H1 (cell line): ENCODE results near the gene CD200. TPM values are rescaled to one million over a fixed set of nuclear protein-coding genes. Genes with fewer than 3 reads are reported as not detected.
A peak's percentile ranks its signal among the peaks of the same experiment; 100 is the strongest.
"Not testable (repeated sequence)": the region's sequence is repeated elsewhere in the genome, so short reads cannot be mapped to it uniquely, and the experiment has no call there.

Source experiments
- CTCF ChIA-PET: fragments of 300-600 bp; sonication (Branson Sonifier 250); formaldehyde crosslinking; loops from one replicate; lab custom pipeline; 2021; ENCODE audit not compliant: partially characterized antibody; lab: Charles Lee
- POLR2A ChIA-PET: fragments of 300-600 bp; sonication (Branson Sonifier 250); formaldehyde crosslinking; loops from one replicate; lab custom pipeline; 2021; ENCODE audit warnings: inconsistent platforms; ENCODE audit not compliant: partially characterized antibody; lab: Charles Lee
- DNase-seq, 2 experiments: peaks; one replicate each; pipeline versions ENCODE4 v3.0.0 to v3.0.0-alpha.2; 2010 to 2022; ENCODE audit warnings: low spot score in 2 of 2, low read depth in 1 of 2, mixed read lengths in 1 of 2
- FAIRE-seq: peaks from 2 replicates; lab custom pipeline; 2011; peaks lifted over from hg19 to GRCh38; lab: Jason Lieb, UNC
- H2AFZ ChIP-seq: 2 replicates; pipeline ENCODE4 v1.8.1; 2012; ENCODE audit warnings: low read length, inconsistent platforms
- H2AK5ac ChIP-seq: 2 replicates; pipeline ENCODE4 v1.6.1; 2013; ENCODE audit warnings: low read depth, low read length
- H2BK120ac ChIP-seq: replicated peaks from 2 replicates; pipeline ENCODE3; 2013; ENCODE audit warnings: low read depth, low read length, inconsistent platforms
- H2BK12ac ChIP-seq: 2 replicates; pipeline ENCODE4 v1.6.1; 2013; ENCODE audit warnings: low read depth, low read length
- H2BK15ac ChIP-seq: 2 replicates; pipeline ENCODE4 v1.6.1; 2013; ENCODE audit warnings: low read length
- H2BK20ac ChIP-seq: 2 replicates; pipeline ENCODE4 v1.6.1; 2013; ENCODE audit warnings: low read length
- H2BK5ac ChIP-seq: 2 replicates; pipeline ENCODE4 v1.6.1; 2013; ENCODE audit warnings: low read depth, low read length
- H3K14ac ChIP-seq: 2 replicates; pipeline ENCODE4 v1.6.1; 2013; ENCODE audit warnings: inconsistent platforms; ENCODE audit not compliant: insufficient read length
- H3K18ac ChIP-seq: 2 replicates; pipeline ENCODE4 v1.6.1; 2013; ENCODE audit warnings: low read length; ENCODE audit errors: extremely low read depth
- H3K23ac ChIP-seq: 2 replicates; pipeline ENCODE4 v1.6.1; 2013; ENCODE audit warnings: inconsistent platforms; ENCODE audit not compliant: insufficient read length
- H3K23me2 ChIP-seq: 2 replicates; pipeline ENCODE4 v1.6.1; 2013; ENCODE audit warnings: low read depth, low read length
- H3K27ac ChIP-seq: 2 replicates; pipeline ENCODE4 v1.6.1; 2011; ENCODE audit warnings: low read depth, low read length, inconsistent platforms
- H3K27me3 ChIP-seq, 4 experiments: replicated peaks in 1 of 4; 1 replicate in 1 of 4; 2 replicates in 3 of 4; pipeline versions ENCODE4 v1.6.1 to v1.8.1; 2011 to 2013; ENCODE audit warnings: low read length in 3 of 4, mild to moderate bottlenecking in 3 of 4, inconsistent platforms in 2 of 4, mixed read lengths in 2 of 4, moderate library complexity in 1 of 4; ENCODE audit not compliant: control insufficient read depth in 3 of 4, insufficient read depth in 3 of 4; ENCODE audit errors: extremely low read depth in 1 of 4
- H3K36me3 ChIP-seq, 4 experiments: 2 replicates each; pipeline versions ENCODE4 v1.6.1 to v1.8.1; 2011 to 2013; ENCODE audit warnings: mild to moderate bottlenecking in 4 of 4, low read length in 3 of 4, moderate library complexity in 2 of 4, control low read depth in 1 of 4, inconsistent platforms in 1 of 4; ENCODE audit not compliant: insufficient read depth in 4 of 4, control insufficient read depth in 2 of 4
- H3K4ac ChIP-seq: replicated peaks from 2 replicates; pipeline ENCODE3; 2013; ENCODE audit warnings: low read length, low read depth, mixed read lengths, inconsistent platforms; ENCODE audit not compliant: insufficient read length
- H3K4me1 ChIP-seq, 4 experiments: replicated peaks in 1 of 4; 1 replicate in 1 of 4; 2 replicates in 3 of 4; pipeline versions ENCODE4 v1.6.1 to v1.8.1; 2011 to 2013; ENCODE audit warnings: low read length in 3 of 4, inconsistent platforms in 2 of 4, mixed read lengths in 1 of 4; ENCODE audit not compliant: insufficient read depth in 4 of 4, control insufficient read depth in 3 of 4
- H3K4me2 ChIP-seq, 2 experiments: 2 replicates each; pipeline versions ENCODE4 v1.6.1 to v1.8.1; 2011 to 2013; ENCODE audit warnings: low read depth in 2 of 2, low read length in 2 of 2, control low read depth in 1 of 2, inconsistent platforms in 1 of 2, mild to moderate bottlenecking in 1 of 2; ENCODE audit not compliant: insufficient read depth in 1 of 2
- H3K4me3 ChIP-seq, 4 experiments: fragments of 200-600, 300-600 bp in 1 of 4; sonication (generic), shearing (Covaris generic), sonication (Bioruptor Twin) in 1 of 4; 2 replicates each; pipeline versions ENCODE4 v1.5.1 to v1.8.1; 2011 to 2016; ENCODE audit warnings: low read length in 4 of 4, low read depth in 3 of 4, control low read depth in 2 of 4, inconsistent platforms in 2 of 4, mild to moderate bottlenecking in 2 of 4, mixed read lengths in 1 of 4, moderate library complexity in 1 of 4; ENCODE audit not compliant: insufficient read depth in 2 of 4; ENCODE audit errors: extremely low read depth in 1 of 4
- H3K56ac ChIP-seq: replicated peaks from 2 replicates; pipeline ENCODE3; 2013; ENCODE audit warnings: low read depth, mild to moderate bottlenecking, mixed read lengths, low read length, inconsistent platforms; ENCODE audit not compliant: insufficient read length
- H3K79me1 ChIP-seq: 2 replicates; pipeline ENCODE4 v1.6.1; 2013; ENCODE audit warnings: low read depth, low read length, control low read depth
- H3K79me2 ChIP-seq, 2 experiments: 2 replicates each; pipeline versions ENCODE4 v1.6.1 to v1.8.1; 2012 to 2013; ENCODE audit warnings: low read length in 2 of 2, mild to moderate bottlenecking in 2 of 2, inconsistent platforms in 1 of 2; ENCODE audit not compliant: insufficient read depth in 2 of 2, control insufficient read depth in 1 of 2
- H3K9ac ChIP-seq, 4 experiments: replicated peaks in 1 of 4; 1 replicate in 1 of 4; 2 replicates in 3 of 4; pipeline versions ENCODE4 v1.6.1 to v1.8.1; 2011 to 2013; ENCODE audit warnings: low read depth in 3 of 4, low read length in 3 of 4, control low read depth in 2 of 4, mild to moderate bottlenecking in 2 of 4, moderate library complexity in 2 of 4, inconsistent platforms in 1 of 4; ENCODE audit errors: extremely low read depth in 1 of 4
- H3K9me3 ChIP-seq, 2 experiments: 2 replicates each; pipeline versions ENCODE4 v1.6.1 to v1.8.1; 2012 to 2013; ENCODE audit warnings: mild to moderate bottlenecking in 2 of 2, moderate library complexity in 2 of 2, control low read depth in 1 of 2, inconsistent platforms in 1 of 2, low read depth in 1 of 2, low read length in 1 of 2, mixed read lengths in 1 of 2; ENCODE audit not compliant: insufficient read depth in 2 of 2
- H4K20me1 ChIP-seq, 2 experiments: replicated peaks in 1 of 2; 2 replicates each; pipeline versions ENCODE3 to v1.8.1; 2011 to 2013; ENCODE audit warnings: inconsistent platforms in 2 of 2, low read length in 2 of 2, mild to moderate bottlenecking in 1 of 2; ENCODE audit not compliant: insufficient read depth in 2 of 2, control insufficient read depth in 1 of 2
- H4K5ac ChIP-seq: 2 replicates; pipeline ENCODE4 v1.6.1; 2013; ENCODE audit warnings: low read length, low read depth, mixed read lengths, inconsistent platforms; ENCODE audit not compliant: insufficient read length
- H4K8ac ChIP-seq: 2 replicates; pipeline ENCODE4 v1.8.0; 2013; ENCODE audit warnings: mild to moderate bottlenecking, moderate library complexity, low read length, inconsistent platforms; ENCODE audit not compliant: insufficient read depth; ENCODE audit errors: extremely low read depth
- H4K91ac ChIP-seq: replicated peaks from 2 replicates; pipeline ENCODE3; 2013; ENCODE audit warnings: low read length, mixed read lengths, inconsistent platforms; ENCODE audit not compliant: insufficient read length
- POLR2A ChIP-seq, 2 experiments: IDR thresholded peaks; 1 replicate in 1 of 2; 2 replicates in 1 of 2; pipeline ENCODE4 v1.6.1; 2011; ENCODE audit warnings: low read depth in 2 of 2, low read length in 2 of 2, mild to moderate bottlenecking in 2 of 2; ENCODE audit errors: control extremely low read depth in 1 of 2
- TAF1 ChIP-seq: IDR thresholded peaks from 2 replicates; pipeline ENCODE4 v1.6.1; 2011; ENCODE audit warnings: mild to moderate bottlenecking, low read depth, low read length
- YY1 ChIP-seq: IDR thresholded peaks from 2 replicates; pipeline ENCODE4 v1.6.1; 2011; ENCODE audit warnings: low read depth, mild to moderate bottlenecking, low read length
- WGBS, 2 experiments: shearing (Covaris generic) in 1 of 2; methylation state at CpG; one replicate each; pipeline versions ENCODE4 v1.1.6 to v1.1.7; 2013 to 2015; ENCODE audit warnings: low lambda C conversion rate in 2 of 2, mixed read lengths in 2 of 2, inconsistent platforms in 1 of 2, low coverage in 1 of 2, missing lambda C conversion rate in 1 of 2; ENCODE audit not compliant: insufficient replicate concordance in 2 of 2, insufficient coverage in 1 of 2, insufficient read length in 1 of 2; ENCODE audit errors: extremely low coverage in 1 of 2, missing lambda C conversion rate in 1 of 2; 5-methylcytosine and 5-hydroxymethylcytosine counted together
- polyA plus RNA-seq, 7 experiments: library from polyadenylated mRNA; depleted of rRNA in 3 of 7; stranded (reverse) in 5 of 7; unstranded in 2 of 7; fragments of >200 nt in 5 of 7; fragments of 200-250 nt in 2 of 7; gene quantifications; 1 replicate in 5 of 7; 2 replicates in 1 of 7; 4 replicates in 1 of 7; pipeline versions ENCODE4 v1.2.1 to v1.2.3, GENCODE V29; 2011 to 2013; ENCODE audit warnings: missing spikeins in 2 of 7, mixed read lengths in 2 of 7
- total RNA-seq: library from RNA; stranded (reverse); fragmentation: NEBNext Ultra II Directional; extraction: Animal tissue kit (Norgen Biotek cat#: 25700); gene quantifications from 2 replicates; pipeline ENCODE4 v1.2.1, GENCODE V29; 2021

The CD200 gene
- total and polyA plus RNA-seq, 2 of the 8 experiments (the other 6 are each of a cell fraction or from before 2014, with no cell fraction given), result 45.8 to 50.2 TPM

GRCh38 chr3:112400317-112400716 is 67.4 kb downstream of the CD200 start:
- not testable (repeated sequence) for H3K36me3 ChIP-seq, FAIRE-seq, H2AK5ac ChIP-seq, H3K56ac ChIP-seq, H4K91ac ChIP-seq, H3K9me3 ChIP-seq, H4K8ac ChIP-seq, H3K79me1 ChIP-seq, H2BK15ac ChIP-seq, H2BK120ac ChIP-seq, H3K23ac ChIP-seq, DNase-seq, H3K23me2 ChIP-seq, H3K79me2 ChIP-seq, H3K4ac ChIP-seq, H3K14ac ChIP-seq, H3K27me3 ChIP-seq, H4K5ac ChIP-seq, H2AFZ ChIP-seq, H4K20me1 ChIP-seq
- CTCF ChIA-PET, result interaction anchor here (1.2 to 3.1 kb wide), 2 partner anchors 56 to 107 kb away, joined by 3 to 10 read pairs; partner anchors contain the start of gene SLC9C1
- peak overlapping the region in 1 of 4 experiments; percentile 13; a peak in 2 of 8 replicates for H3K4me3 ChIP-seq
- H3K4me1 ChIP-seq, result peaks cover 2 to 24% (median 11%) of the 10 kb centered on the region in 4 experiments; a peak in 6 of 7 replicates
- WGBS, 2 experiments, result 17% methylated on average over 5 of the region's 5 CpGs; no CpG with 5 or more reads in 1 of the 2 experiments
- peak overlapping the region; percentile 21; the same call in 1 of the 2 replicates for H2BK20ac ChIP-seq
- peak overlapping the region in 1 of 2 experiments; percentile 66; a peak in 3 of 4 replicates for H3K4me2 ChIP-seq
- peak overlapping the region in 2 of 4 experiments; percentile 20 to 43; a peak in 1 of 7 replicates for H3K9ac ChIP-seq
- H3K27ac ChIP-seq, result peak overlapping the region; percentile 74; the same call in 1 of the 2 replicates
- H3K18ac ChIP-seq, result peak overlapping the region; percentile 96; the same call in 1 of the 2 replicates
- TF ChIP-seq TAF1 (peak; percentile 38; the same call in 1 of the 2 replicates), YY1 (peak; percentile 41; the same call in 1 of the 2 replicates), POLR2A (IDR thresholded peaks at IDR 0.05; ENCODE audit: control extremely low read depth in 1 of 2, low read depth in 2 of 2, low read length in 2 of 2) (peak in 1 of 2 experiments; percentile 73; a peak in 2 of 3 replicates)
- POLR2A ChIA-PET, result interaction anchor here (0.9 to 4.0 kb wide), 14 partner anchors 9 to 162 kb away, joined by 3 to 17 read pairs (median 4); partner anchors contain the start of genes ATG3, CD200, SLC35A5 and SLC9C1
- H2BK5ac ChIP-seq, result peak overlapping the region; percentile 89
- peak overlapping the region; percentile 61; the same call in 1 of the 2 replicates for H2BK12ac ChIP-seq
